Smooth muscle cell (in vitro differentiated cells): ENCODE data around the gene CLEC4F. TPM values are rescaled to one million over a fixed set of nuclear protein-coding genes. Genes with fewer than 3 reads are reported as not detected.

Experiments
- DNase-seq: peaks from one replicate; lab custom pipeline; 2025; ENCODE audit not compliant: unreplicated experiment; lab: John Stamatoyannopoulos, UW
- H2AFZ ChIP-seq: fragments of 200-600 bp; sonication (generic); 2 replicates; pipeline ENCODE4 v1.6.0; 2016; ENCODE audit warnings: antibody characterized with exemption, low read depth, mild to moderate bottlenecking
- H3F3A ChIP-seq: fragments of 200-600 bp; sonication (generic); 2 replicates; pipeline ENCODE4 v1.6.0; 2017; ENCODE audit warnings: antibody characterized with exemption, low read depth
- H3K27ac ChIP-seq: fragments of 200-600 bp; sonication (generic); 2 replicates; pipeline ENCODE4 v1.5.1; 2016; ENCODE audit warnings: low read depth, mild to moderate bottlenecking
- H3K27me3 ChIP-seq: fragments of 200-600 bp; sonication (generic); 2 replicates; pipeline ENCODE4 v1.6.1; 2016; ENCODE audit warnings: low read depth, mild to moderate bottlenecking
- H3K36me3 ChIP-seq: fragments of 200-600 bp; sonication (generic); 2 replicates; pipeline ENCODE4 v1.5.1; 2016; ENCODE audit warnings: low read depth
- H3K4me1 ChIP-seq: fragments of 200-600 bp; sonication (generic); 2 replicates; pipeline ENCODE4 v1.5.1; 2016; ENCODE audit warnings: low read depth
- H3K4me2 ChIP-seq: fragments of 200-600 bp; sonication (generic); 2 replicates; pipeline ENCODE4 v1.6.0; 2016; ENCODE audit warnings: mild to moderate bottlenecking
- H3K4me3 ChIP-seq: fragments of 200-600 bp; sonication (generic); 2 replicates; pipeline ENCODE4 v1.5.1; 2016; ENCODE audit warnings: mild to moderate bottlenecking
- H3K79me2 ChIP-seq: fragments of 200-600 bp; sonication (generic); 2 replicates; pipeline ENCODE4 v1.6.0; 2016; ENCODE audit warnings: low read depth, mild to moderate bottlenecking
- H3K9ac ChIP-seq: fragments of 200-600 bp; sonication (generic); 2 replicates; pipeline ENCODE4 v1.6.0; 2016; ENCODE audit warnings: low read depth
- H3K9me3 ChIP-seq: fragments of 200-600 bp; sonication (generic); replicated peaks from 2 replicates; pipeline ENCODE4 v1.5.1; 2016; ENCODE audit warnings: low read depth
- H4K20me1 ChIP-seq: fragments of 200-600 bp; sonication (generic); 2 replicates; pipeline ENCODE4 v1.6.0; 2016; ENCODE audit warnings: low read depth
- CTCF ChIP-seq: fragments of 200-600 bp; sonication (generic); IDR thresholded peaks from 2 replicates; pipeline ENCODE4 v1.5.1; 2017; ENCODE audit warnings: borderline replicate concordance, mild to moderate bottlenecking, antibody characterized with exemption; ENCODE audit not compliant: insufficient read depth, poor library complexity, severe bottlenecking
- WGBS: methylation state at CpG from one replicate; pipeline ENCODE4 v1.1.7; 2016; ENCODE audit warnings: low lambda C conversion rate; 5-methylcytosine and 5-hydroxymethylcytosine counted together
- polyA plus RNA-seq: library from polyadenylated mRNA; unstranded; fragments of >200 nt; fragmentation: Nextera tagmentation; extraction: Ambion mirVana; gene quantifications from 2 replicates; pipeline ENCODE4 v1.2.1, GENCODE V29; 2016
- total RNA-seq: library from RNA; depleted of rRNA; stranded (reverse); fragments of >200 nt; gene quantifications from 2 replicates; pipeline ENCODE4 v1.2.3, GENCODE V29; 2014

The CLEC4F gene
- total and polyA plus RNA-seq, 2 experiments from 2014 or later, result not detected

- H3K27me3 ChIP-seq, result peaks cover 51% of the 10 kb centered on the region
- H3K4me1 ChIP-seq, result no peaks in the 10 kb centered on the region
- H3K36me3 ChIP-seq, result no peaks in the 10 kb centered on the region
- no peaks in the 10 kb centered on the region for H4K20me1 ChIP-seq
- no peaks in the 10 kb centered on the region for H3F3A ChIP-seq
- H3K9me3 ChIP-seq, result no peaks in the 10 kb centered on the region
- no peak overlapping the region for H3K4me2 ChIP-seq
- no peak for DNase-seq
- 83% methylated on average over 1 of the region's 1 CpG for WGBS
- no peaks in the 10 kb centered on the region for H3K79me2 ChIP-seq
- H3K9ac ChIP-seq, result no peak overlapping the region
- no peak overlapping the region for H2AFZ ChIP-seq
- no peak overlapping the region for H3K27ac ChIP-seq
- no peak overlapping the region for H3K4me3 ChIP-seq
- no peak for TF ChIP-seq CTCF
These were observed 35.3 kb upstream of the CLEC4F start for GRCh38 chr2:70855667-70856066.

GRCh38 chr2:70854411-70854810, 34.0 kb upstream of the CLEC4F start:
- peaks cover 44% of the 10 kb centered on the region for H3K27me3 ChIP-seq
- no peaks in the 10 kb centered on the region for H3K4me1 ChIP-seq
- H3K27ac ChIP-seq, result no peak overlapping the region
- no peak for TF ChIP-seq CTCF
- no peak overlapping the region for H3K4me2 ChIP-seq
- H3K4me3 ChIP-seq, result no peak overlapping the region
- H3F3A ChIP-seq, result no peaks in the 10 kb centered on the region
- H3K36me3 ChIP-seq, result no peaks in the 10 kb centered on the region
- H4K20me1 ChIP-seq, result no peaks in the 10 kb centered on the region
- H3K79me2 ChIP-seq, result no peaks in the 10 kb centered on the region
- 85% methylated on average over 4 of the region's 4 CpGs for WGBS
- H2AFZ ChIP-seq, result no peak overlapping the region
- H3K9me3 ChIP-seq, result no peaks in the 10 kb centered on the region
- DNase-seq, result no peak
- no peak overlapping the region for H3K9ac ChIP-seq

GRCh38 chr2:70852824-70853223, 32.4 kb upstream of the CLEC4F start:
- H3K27ac ChIP-seq, result no peak overlapping the region
- no peak overlapping the region for H3K4me2 ChIP-seq
- TF ChIP-seq CTCF, result no peak
- no peak overlapping the region for H3K9ac ChIP-seq
- H3K4me3 ChIP-seq, result no peak overlapping the region
- 96% methylated on average over 1 of the region's 1 CpG for WGBS
- H3K4me1 ChIP-seq, result no peaks in the 10 kb centered on the region
- no peaks in the 10 kb centered on the region for H3K9me3 ChIP-seq
- DNase-seq, result no peak
- no peaks in the 10 kb centered on the region for H3F3A ChIP-seq
- H3K79me2 ChIP-seq, result no peaks in the 10 kb centered on the region
- no peaks in the 10 kb centered on the region for H3K36me3 ChIP-seq
- H4K20me1 ChIP-seq, result no peaks in the 10 kb centered on the region
- H3K27me3 ChIP-seq, result peaks cover 40% of the 10 kb centered on the region
- H2AFZ ChIP-seq, result no peak overlapping the region

DNA sequence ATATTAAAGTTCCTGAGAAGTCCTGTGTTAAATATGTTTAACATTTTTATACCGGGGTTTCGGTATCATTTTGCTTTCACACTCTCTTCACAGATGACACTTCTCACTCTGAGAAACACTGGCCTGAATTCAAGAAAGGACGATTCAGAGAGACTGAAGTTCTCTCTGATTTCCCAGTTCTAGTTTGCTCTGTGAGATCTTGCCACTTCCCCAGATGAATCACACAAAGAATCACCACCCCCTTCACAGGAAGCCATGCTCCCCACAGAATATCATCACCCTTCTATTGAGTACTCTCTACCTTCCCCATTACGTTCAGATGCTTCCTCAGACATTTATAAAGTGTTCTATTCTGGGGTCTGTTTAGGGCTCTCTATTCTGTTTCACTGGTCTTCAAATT, 31.3 kb upstream of the CLEC4F start:
- Histone ChIP-seq H3F3A (no peaks in the 10 kb centered on the region), H3K36me3 (no peaks in the 10 kb centered on the region), H4K20me1 (no peaks in the 10 kb centered on the region), H3K27ac (no peak overlapping the region), H3K4me2 (no peak overlapping the region), H3K9me3 (no peaks in the 10 kb centered on the region), H3K4me1 (no peaks in the 10 kb centered on the region), H3K27me3 (peaks cover 29% of the 10 kb centered on the region), H3K4me3 (no peak overlapping the region), H2AFZ (no peak overlapping the region), H3K9ac (no peak overlapping the region), H3K79me2 (no peaks in the 10 kb centered on the region)
- 79% methylated on average over 4 of the region's 4 CpGs for WGBS
- TF ChIP-seq CTCF, result no peak
- DNase-seq, result no peak
